GM21825 (cell line): ENCODE results near the gene E2F2.

Experiments
- ATAC-seq: cut with Tn5 transposase; IDR thresholded peaks from one replicate; pipeline ENCODE4 v1.9.1; 2021; ENCODE audit warnings: mild to moderate bottlenecking, moderate library complexity; ENCODE audit not compliant: unreplicated experiment

The E2F2 gene

DNA sequence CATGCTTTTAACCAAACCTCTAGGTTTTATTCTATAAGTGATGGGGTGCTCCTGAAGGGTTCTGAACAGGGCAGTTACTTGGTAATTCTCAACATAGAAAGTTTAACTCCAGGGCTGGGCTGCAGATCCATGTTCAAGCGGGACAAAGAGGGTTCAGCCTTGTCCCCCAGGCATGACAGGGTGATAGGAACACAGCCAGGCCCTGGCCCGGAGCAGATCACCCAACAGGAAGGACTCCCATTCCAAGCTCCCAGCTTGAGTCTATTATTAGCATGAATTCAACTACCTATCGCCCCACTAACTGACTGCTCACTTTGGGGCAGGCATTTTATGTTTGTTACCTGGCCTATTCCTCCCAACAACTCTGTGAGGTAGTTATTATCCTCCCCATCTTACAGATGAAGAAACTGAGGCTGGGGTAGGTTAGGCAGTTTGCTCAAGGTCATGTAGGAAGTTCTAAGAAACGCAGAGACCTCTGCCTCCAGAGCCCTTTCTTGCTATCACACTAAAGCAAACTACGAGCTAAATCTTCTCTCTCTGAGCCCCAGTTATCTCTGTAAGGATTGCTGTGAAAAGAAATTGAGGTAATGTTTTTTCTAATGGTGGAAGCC, 61.6 kb downstream of the E2F2 start:
- ATAC-seq = no peak

DNA sequence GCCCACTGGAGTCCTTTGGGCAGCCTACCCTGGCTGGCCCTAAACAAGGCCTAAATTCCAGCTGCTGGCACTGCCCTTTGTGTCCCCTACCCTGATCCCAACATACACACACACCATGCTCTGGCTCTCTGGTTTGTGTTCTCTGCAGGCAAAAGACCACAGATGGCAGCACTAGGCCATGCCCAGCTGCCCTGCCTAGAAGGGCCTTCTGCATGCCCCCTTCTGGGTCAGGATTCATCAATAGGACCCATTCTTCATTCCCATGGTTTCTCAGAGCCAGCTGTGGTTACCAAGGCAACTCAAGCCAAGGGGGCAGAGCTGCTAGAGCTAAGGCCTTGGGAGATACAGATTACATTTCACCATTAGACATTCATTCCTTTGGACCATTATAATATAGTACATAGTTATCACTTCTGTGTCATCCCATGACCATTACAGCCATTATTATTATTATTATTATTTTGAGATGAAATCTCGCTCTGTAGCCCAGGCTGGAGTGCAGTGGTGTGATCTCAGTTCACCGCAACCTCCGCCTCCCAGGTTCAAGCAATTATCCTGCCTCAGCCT, 64.5 kb downstream of the E2F2 start:
- ATAC-seq = no peak

DNA sequence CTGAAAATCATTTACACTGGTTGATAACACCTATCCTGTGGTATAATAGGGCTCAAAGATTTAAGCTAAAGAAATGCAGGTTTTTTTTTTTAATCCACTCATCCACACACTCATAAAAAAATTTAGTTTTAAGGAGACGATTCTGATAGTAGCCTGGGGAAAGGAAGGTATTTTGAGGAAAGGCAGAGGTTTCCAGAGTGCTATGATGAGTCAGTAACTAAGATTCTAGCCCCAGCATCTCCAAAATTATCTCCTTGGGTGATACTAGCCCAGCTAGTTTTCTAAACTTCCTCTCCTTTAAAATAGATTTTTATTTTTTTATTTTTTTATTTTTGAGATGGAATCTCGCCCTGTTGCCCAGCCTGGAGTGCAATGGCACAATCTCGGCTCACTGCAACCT, 67.7 kb downstream of the E2F2 start:
- no peak for ATAC-seq

DNA sequence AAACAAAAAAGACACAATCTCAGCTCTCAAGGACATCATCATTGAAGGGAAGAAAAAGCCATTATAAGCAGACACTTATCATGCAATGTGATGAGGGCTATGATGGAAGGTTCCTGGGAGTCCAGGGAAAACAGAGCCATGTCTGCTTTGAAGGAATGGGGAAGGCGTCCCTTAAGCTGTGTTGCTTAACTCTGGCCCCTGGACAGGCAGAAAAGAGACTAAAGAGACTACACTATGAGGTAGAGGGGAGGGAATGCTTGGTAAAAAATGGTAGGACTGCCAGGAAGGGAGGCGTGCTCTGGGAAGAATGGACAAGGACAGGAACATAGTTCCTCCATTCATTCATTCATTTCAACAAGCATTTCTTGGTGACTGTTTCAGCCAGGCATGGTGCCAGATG, 68.3 kb downstream of the E2F2 start:
- no peak for ATAC-seq

GRCh38 chr1:23461050-23461449, 70.0 kb downstream of the E2F2 start:
- no peak for ATAC-seq

DNA sequence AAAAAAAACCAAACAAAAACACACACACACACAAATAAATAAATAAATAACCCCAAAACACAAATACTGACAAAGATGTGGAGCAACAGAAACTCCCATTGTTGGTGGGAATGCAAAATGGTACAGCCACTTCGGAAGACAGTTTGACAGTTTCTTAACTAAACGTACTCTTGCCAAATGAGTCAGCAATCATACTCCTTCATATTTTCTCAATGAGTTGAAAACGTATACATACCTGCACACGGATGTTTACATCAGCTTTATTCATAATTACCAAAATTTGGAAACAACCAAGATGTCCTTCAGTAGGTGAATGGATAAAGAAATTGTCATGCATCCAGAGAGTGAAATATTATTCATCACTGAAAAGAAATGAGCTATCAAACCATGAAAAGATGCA, 70.5 kb downstream of the E2F2 start:
- ATAC-seq = no peak

GRCh38 chr1:23459338-23459757, 71.7 kb downstream of the E2F2 start:
- no peak for ATAC-seq
